Stimulated activated naive B cell treated with anti-CD40 and anti-IgM and Interleukin-4, amounts not matched to agents 10 μg/mL and 1 μg/mL and 100 μg/mL, for 72 hours (primary cell): ENCODE data around the gene ABCD1.
"Not testable (repeated sequence)": the region's sequence is repeated elsewhere in the genome, so short reads cannot be mapped to it uniquely, and the experiment has no call there.

ENCODE experiments used
- ATAC-seq, 2 donors: fragments of 150-1000 bp; cut with Tn5 transposase; replicated peaks; 2 replicates each; pipeline ENCODE4 v1.10.0; 2021; ENCODE audit warnings: moderate library complexity in 1 of 2
- DNase-seq: peaks from one replicate; pipeline ENCODE4 v3.0.0; 2021
- H3K27ac Mint-ChIP-seq: one replicate; pipeline ENCODE4 v1.8.0; 2022; ENCODE audit warnings: mild to moderate bottlenecking, mixed read lengths
- H3K27me3 Mint-ChIP-seq, 2 donors: one replicate each; pipeline ENCODE4 v1.8.0; 2022; ENCODE audit warnings: mixed read lengths in 2 of 2
- H3K36me3 Mint-ChIP-seq, 2 donors: one replicate each; pipeline ENCODE4 v1.8.0; 2022; ENCODE audit warnings: mixed read lengths in 2 of 2, mild to moderate bottlenecking in 1 of 2
- H3K4me1 Mint-ChIP-seq, 2 donors: one replicate each; pipeline ENCODE4 v1.8.0; 2022; ENCODE audit warnings: mixed read lengths in 2 of 2, mild to moderate bottlenecking in 1 of 2
- H3K4me3 Mint-ChIP-seq, 2 donors: one replicate each; pipeline ENCODE4 v1.8.0; 2022; ENCODE audit warnings: mild to moderate bottlenecking in 2 of 2, mixed read lengths in 2 of 2, moderate library complexity in 1 of 2
- H3K9me3 Mint-ChIP-seq, 2 donors: one replicate each; pipeline ENCODE4 v1.8.0; 2022; ENCODE audit warnings: mixed read lengths in 2 of 2, mild to moderate bottlenecking in 1 of 2

ABCD1 gene

GRCh38 chrX:153741446-153741845 is 16.8 kb downstream of the ABCD1 start:
- Mint-ChIP-seq H3K27ac (no peak overlapping the region), H3K4me3 (no peak overlapping the region)

GRCh38 chrX:153742111-153742510 is 17.5 kb downstream of the ABCD1 start:
- H3K36me3 Mint-ChIP-seq, H3K9me3 Mint-ChIP-seq, H3K27me3 Mint-ChIP-seq, DNase-seq, ATAC-seq, H3K4me3 Mint-ChIP-seq, H3K27ac Mint-ChIP-seq: not testable (repeated sequence)
- H3K4me1 Mint-ChIP-seq: peaks cover 15 to 40% of the 10 kb centered on the region in 2 donors

More at GRCh38 chrX:153741446-153741845, 16.8 kb downstream of the ABCD1 start:
- Mint-ChIP-seq H3K4me1 (peaks cover 15 to 40% of the 10 kb centered on the region in 2 donors), H3K9me3 (no peaks in the 10 kb centered on the region), H3K36me3 (peaks cover 9 to 11% of the 10 kb centered on the region in 2 donors), H3K27me3 (peaks cover 0 to under 1% of the 10 kb centered on the region in 2 donors)
- DNase-seq (no peak), ATAC-seq (no peak)

GRCh38 chrX:153742796-153743467 is 18.3 kb downstream of the ABCD1 start:
- H3K4me1 Mint-ChIP-seq: peaks cover 15 to 40% of the 10 kb centered on the region in 2 donors
- H3K36me3 Mint-ChIP-seq, H3K4me3 Mint-ChIP-seq, DNase-seq, H3K27me3 Mint-ChIP-seq, ATAC-seq, H3K9me3 Mint-ChIP-seq: not testable (repeated sequence)
- peak overlapping the region; percentile 20 for H3K27ac Mint-ChIP-seq

GRCh38 chrX:153743468-153744209 is 19.0 kb downstream of the ABCD1 start:
- not testable (repeated sequence) for DNase-seq, H3K27ac Mint-ChIP-seq, H3K9me3 Mint-ChIP-seq, H3K27me3 Mint-ChIP-seq, H3K36me3 Mint-ChIP-seq, ATAC-seq
- Mint-ChIP-seq H3K4me3 (peak overlapping the region in 1 of 2 donors; percentile 22), H3K4me1 (peaks cover 15 to 40% of the 10 kb centered on the region in 2 donors)

GRCh38 chrX:153744210-153745066 is 19.8 kb downstream of the ABCD1 start:
- Mint-ChIP-seq H3K4me3 (peak overlapping the region in 1 of 2 donors; percentile 39), H3K4me1 (peaks cover 15 to 40% of the 10 kb centered on the region in 2 donors), H3K9me3 (no peaks in the 10 kb centered on the region), H3K36me3 (peaks cover 0 to 3% of the 10 kb centered on the region in 2 donors), H3K27me3 (peaks cover 0 to 3% of the 10 kb centered on the region in 2 donors), H3K27ac (peak overlapping the region; percentile 17)
- ATAC-seq: no peak
- no peak for DNase-seq

- not testable (repeated sequence) for DNase-seq, H3K27ac Mint-ChIP-seq, ATAC-seq, H3K36me3 Mint-ChIP-seq, H3K27me3 Mint-ChIP-seq, H3K9me3 Mint-ChIP-seq
- Mint-ChIP-seq H3K4me3 (peak overlapping the region in 1 of 2 donors; percentile 39), H3K4me1 (peaks cover 21 to 44% of the 10 kb centered on the region in 2 donors)
These were observed 20.4 kb downstream of the ABCD1 start for GRCh38 chrX:153745067-153745433.

GRCh38 chrX:153746359-153746758 is 21.7 kb downstream of the ABCD1 start:
- no peak for DNase-seq
- ATAC-seq: no peak
- Mint-ChIP-seq H3K27ac (no peak overlapping the region), H3K4me1 (peaks cover 18 to 33% of the 10 kb centered on the region in 2 donors), H3K36me3 (no peaks in the 10 kb centered on the region), H3K27me3 (peaks cover 0 to 7% of the 10 kb centered on the region in 2 donors), H3K4me3 (no peak overlapping the region), H3K9me3 (no peaks in the 10 kb centered on the region)

GRCh38 chrX:153746991-153747390 is 22.3 kb downstream of the ABCD1 start:
- not testable (repeated sequence) for H3K36me3 Mint-ChIP-seq, H3K4me3 Mint-ChIP-seq, H3K27ac Mint-ChIP-seq, H3K27me3 Mint-ChIP-seq, H3K9me3 Mint-ChIP-seq, ATAC-seq, DNase-seq
- H3K4me1 Mint-ChIP-seq: peaks cover 18 to 30% of the 10 kb centered on the region in 2 donors

GRCh38 chrX:153749017-153749416 is 24.4 kb downstream of the ABCD1 start:
- not testable (repeated sequence) for H3K36me3 Mint-ChIP-seq, H3K27ac Mint-ChIP-seq, ATAC-seq, DNase-seq, H3K4me3 Mint-ChIP-seq, H3K9me3 Mint-ChIP-seq
- Mint-ChIP-seq H3K4me1 (peaks cover 14 to 20% of the 10 kb centered on the region in 2 donors), H3K27me3 (peaks cover 0 to 11% of the 10 kb centered on the region in 2 donors)

GRCh38 chrX:153750127-153750774 is 25.6 kb downstream of the ABCD1 start:
- Mint-ChIP-seq H3K4me3 (no peak overlapping the region), H3K9me3 (no peaks in the 10 kb centered on the region), H3K4me1 (peaks cover 8% of the 10 kb centered on the region in 2 donors), H3K36me3 (no peaks in the 10 kb centered on the region), H3K27me3 (peaks cover 0 to 11% of the 10 kb centered on the region in 2 donors), H3K27ac (no peak overlapping the region)
- no peak for ATAC-seq
- no peak for DNase-seq

GRCh38 chrX:153755136-153755535 is 30.5 kb downstream of the ABCD1 start:
- Mint-ChIP-seq H3K4me3 (no peak overlapping the region), H3K27ac (no peak overlapping the region), H3K36me3 (no peaks in the 10 kb centered on the region), H3K9me3 (no peaks in the 10 kb centered on the region), H3K4me1 (peaks cover 0 to 15% of the 10 kb centered on the region in 2 donors), H3K27me3 (peaks cover 0 to 5% of the 10 kb centered on the region in 2 donors)
- DNase-seq (no peak), ATAC-seq (no peak)

- DNase-seq: no peak
- no peaks in the 10 kb centered on the region for H3K9me3 Mint-ChIP-seq
- no peak for ATAC-seq
- no peaks in the 10 kb centered on the region for H3K36me3 Mint-ChIP-seq
- peaks cover 0 to 10% of the 10 kb centered on the region in 2 donors for H3K27me3 Mint-ChIP-seq
- H3K4me3 Mint-ChIP-seq: no peak overlapping the region
- H3K4me1 Mint-ChIP-seq: peaks cover 13 to 32% of the 10 kb centered on the region in 2 donors
- H3K27ac Mint-ChIP-seq: no peak overlapping the region
These were observed 37.2 kb downstream of the ABCD1 start for GRCh38 chrX:153761863-153762262.

- Mint-ChIP-seq H3K27me3 (peaks cover 0 to 10% of the 10 kb centered on the region in 2 donors), H3K4me3 (no peak overlapping the region), H3K36me3 (no peaks in the 10 kb centered on the region), H3K27ac (no peak overlapping the region), H3K4me1 (peaks cover 14 to 30% of the 10 kb centered on the region in 2 donors), H3K9me3 (no peaks in the 10 kb centered on the region)
- ATAC-seq: no peak
- DNase-seq: no peak
These were observed 38.0 kb downstream of the ABCD1 start for GRCh38 chrX:153762626-153763173.
